Hematopoietic multipotent progenitor cell treated with erythropoietin and hydrocortisone succinate and interleukin-3 and kit ligand, for 15 days (in vitro differentiated cells): ENCODE data around the gene FAM180A.
"Not testable (repeated sequence)": the region's sequence is repeated elsewhere in the genome, so short reads cannot be mapped to it uniquely, and the experiment has no call there.

Source experiments
- DNase-seq: peaks from one replicate; pipeline ENCODE4 v3.0.0-alpha.2; 2015; ENCODE audit warnings: low spot score

Gene FAM180A

DNA sequence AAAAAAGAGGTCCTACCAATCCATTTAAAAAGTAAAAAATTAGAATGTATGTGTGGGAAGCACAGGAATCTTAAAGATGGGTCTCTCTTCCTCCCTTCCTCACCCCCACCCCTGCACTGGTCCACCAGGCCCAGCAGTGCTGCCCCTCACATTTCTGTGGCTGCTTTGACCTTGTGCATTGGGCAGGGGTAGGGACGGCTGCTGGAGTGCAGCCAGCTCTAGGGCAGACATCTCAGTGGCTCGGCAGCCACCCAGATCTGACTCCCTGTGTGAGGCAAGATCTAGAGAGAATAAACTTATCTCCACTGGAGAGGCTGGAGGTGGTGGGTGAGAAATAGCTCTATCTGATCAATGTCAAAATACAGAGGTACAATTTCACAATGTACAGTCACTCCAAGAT, 6.7 kb downstream of the FAM180A start:
- no peak for DNase-seq

DNA sequence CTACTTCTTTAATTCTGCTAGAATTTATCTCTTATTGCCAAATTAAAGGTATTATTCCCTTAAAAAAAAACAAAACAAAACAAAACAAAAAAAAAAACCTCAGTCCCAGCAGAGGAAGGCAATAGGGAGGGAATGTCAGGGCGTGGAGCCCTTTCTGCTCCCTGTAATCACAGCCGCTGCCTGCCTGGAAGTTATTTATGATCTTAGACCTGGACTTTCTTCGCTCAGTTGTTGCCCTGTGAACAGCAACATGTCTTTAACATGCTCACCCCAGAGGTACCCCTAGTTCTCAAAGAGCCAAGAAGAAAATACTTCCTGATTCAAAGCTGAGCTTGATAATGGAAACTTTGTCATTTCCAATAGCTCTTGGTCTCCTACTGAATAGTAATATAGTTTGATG, 7.7 kb downstream of the FAM180A start:
- DNase-seq, result no peak

DNA sequence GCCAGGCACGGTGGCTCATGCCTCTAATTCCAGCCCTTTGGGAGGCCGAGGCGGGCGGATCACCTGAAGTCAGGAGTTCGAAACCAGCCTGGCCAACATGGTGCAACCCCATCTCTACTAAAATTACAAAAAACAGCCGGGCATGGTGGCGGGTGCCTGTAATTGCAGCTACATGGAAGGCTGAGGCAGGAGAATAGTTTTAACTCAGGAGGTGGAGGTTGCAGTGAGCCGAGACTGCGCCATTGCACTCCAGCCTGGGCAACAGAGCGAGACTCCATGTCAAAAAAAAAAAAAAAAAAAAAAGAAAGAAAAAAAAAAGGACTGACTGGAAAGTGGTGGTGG, 11.3 kb downstream of the FAM180A start:
- DNase-seq, result not testable (repeated sequence)

DNA sequence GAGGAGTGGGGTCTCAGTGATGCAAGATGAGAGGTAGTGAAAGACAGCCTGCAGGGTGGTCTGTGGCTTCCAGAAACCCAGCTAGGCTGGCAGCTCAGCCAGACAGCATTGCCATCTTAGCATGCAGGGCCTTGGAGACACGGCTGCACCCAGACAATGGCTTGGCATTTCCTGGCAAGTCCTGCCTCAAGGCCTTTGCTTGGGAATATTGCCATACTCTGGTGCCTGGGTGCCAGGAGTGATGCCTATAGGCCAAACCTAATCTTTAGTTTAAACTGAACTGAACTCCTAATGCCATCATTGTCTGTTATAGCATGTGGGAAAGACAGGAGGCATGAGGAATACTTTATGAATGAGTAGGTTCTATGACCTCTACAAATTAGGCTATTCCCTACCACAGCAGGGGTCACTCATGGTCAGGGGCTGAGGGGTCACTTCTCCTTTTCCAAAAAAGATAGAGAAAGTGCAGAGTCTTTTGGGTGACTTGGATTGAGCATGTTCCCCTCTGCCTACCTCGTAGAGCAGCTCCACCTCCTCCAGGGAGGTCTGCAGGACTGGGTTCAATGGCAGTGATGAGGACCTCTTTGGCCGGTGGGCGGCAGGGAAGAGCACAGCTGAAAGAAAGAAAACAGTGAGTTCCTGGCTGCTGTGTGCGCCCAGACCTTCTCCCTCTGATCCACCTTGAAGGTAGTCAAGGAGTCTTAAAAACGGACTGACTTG, 11.9 kb downstream of the FAM180A start:
- no peak for DNase-seq

DNA sequence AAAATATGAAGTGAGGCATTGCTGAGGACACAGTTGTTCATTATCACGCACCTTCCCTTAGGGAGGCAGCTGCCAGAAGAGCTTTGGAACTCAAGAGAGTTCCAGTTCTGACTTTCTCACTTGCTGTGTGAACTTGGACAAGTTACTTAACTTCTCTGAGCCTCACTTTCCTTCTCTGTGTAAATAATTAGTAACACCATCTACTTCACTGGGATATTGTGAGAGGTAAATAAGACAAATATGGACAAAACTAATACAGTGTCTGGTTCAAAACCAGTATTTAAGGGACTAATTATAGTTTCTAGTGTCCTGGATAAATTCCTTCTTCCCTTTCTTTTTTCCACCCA, 14.3 kb downstream of the FAM180A start:
- DNase-seq, result no peak

DNA sequence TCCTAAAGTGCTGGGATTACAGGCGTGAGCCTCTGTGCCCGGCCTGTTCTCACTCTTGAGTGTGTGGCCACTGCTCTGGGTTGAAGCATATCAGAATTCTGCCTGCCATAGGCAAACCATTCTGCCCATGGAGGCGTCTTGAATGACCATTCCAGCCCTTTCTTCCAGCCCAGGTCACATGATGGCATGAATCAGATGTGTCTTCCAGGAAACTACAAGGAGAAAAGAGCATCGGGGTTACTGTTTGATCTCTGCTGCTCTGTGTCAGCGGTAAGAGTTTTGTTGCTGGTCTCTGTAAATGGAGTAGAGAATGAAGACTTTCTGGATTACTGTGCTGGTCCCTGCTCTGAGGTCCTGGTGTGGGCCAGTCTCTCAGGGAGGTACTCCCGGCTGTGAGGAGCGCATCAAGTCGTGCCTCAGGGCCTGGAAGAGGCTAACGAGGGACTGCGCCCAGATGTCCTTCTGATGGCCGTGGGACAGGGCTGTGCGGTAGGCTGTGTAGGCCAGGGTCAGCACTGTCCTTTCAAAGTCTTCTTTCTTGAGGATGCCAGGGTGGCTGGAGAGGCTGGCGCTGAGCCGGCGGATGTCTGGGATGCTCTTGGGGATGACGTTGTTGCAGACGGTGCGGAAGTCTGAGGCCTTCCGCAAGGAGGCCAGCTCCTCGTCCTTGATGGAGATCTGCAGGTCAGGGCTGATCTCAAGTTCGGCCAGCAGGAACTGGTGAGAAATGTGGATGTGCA, 14.8 kb downstream of the FAM180A start:
- DNase-seq, result no peak

DNA sequence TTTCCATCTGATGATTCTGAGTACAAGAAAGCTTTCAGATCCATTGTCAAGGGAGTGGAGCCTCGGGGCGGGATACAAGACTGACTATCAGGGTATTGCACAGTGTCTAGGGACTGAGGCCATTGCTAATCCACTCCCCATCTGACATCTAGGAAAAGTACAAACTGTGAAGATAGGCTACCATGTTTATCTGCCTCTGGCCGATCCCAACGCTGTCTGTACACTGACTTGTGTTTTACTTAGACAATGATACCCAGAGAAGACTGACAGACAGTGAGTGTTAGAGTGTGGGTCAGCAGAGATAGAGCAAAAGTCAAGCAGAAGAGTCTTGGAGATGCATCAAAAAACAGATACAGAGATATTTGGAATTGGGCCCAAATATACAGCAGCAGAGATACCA, 17.5 kb downstream of the FAM180A start:
- no peak for DNase-seq

DNA sequence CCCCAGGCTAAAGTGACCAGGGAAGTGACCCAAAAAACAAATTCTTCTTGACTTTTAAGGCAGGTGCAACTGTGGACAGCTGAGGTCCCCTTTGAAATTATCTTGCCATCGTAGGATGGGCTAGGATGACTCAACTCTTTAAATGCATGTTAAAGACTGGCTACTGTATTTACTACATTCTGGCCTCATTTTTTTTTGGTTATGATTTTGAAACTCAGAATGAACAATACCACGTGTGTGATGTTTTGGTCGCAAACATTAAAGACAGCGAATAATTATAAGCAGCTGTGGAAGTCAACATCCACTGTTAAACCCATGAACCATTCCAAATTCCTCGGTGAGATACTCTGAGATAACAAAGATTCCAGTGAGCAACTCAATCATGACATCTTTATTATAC, 19.4 kb downstream of the FAM180A start:
- DNase-seq, result no peak

DNA sequence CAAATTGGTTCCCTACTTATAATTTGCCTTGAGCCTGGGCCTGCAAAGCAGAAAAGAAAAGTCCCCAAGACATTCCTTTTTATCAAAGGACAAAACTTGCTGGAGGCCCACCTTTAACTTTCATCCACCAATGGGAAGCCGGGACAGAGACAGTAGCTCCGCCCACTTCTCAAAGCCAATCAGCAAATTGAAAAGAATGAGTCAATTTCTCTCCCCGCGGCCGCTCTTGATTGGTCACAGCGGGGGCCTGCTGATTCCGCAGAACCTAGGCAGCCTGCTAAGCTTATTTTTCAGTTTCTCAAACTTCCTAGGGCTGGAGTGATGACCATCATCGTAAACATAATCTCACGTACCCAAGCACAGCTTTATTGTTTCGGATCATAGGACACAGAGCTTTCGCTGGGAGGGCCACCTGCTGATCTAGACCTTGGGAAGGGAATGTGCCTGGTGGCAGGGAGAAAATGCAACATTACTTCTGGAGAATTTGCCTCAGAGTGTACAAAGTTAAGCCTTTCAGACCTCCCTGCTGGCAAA, 20.4 kb downstream of the FAM180A start, which contains the start of gene SLC13A4:
Gene SLC13A4, minus strand, starts transcription at position 51 of the 534 bp plus-strand sequence. CDS start 690 bp downstream, outside the sequence.
- no peak for DNase-seq

DNA sequence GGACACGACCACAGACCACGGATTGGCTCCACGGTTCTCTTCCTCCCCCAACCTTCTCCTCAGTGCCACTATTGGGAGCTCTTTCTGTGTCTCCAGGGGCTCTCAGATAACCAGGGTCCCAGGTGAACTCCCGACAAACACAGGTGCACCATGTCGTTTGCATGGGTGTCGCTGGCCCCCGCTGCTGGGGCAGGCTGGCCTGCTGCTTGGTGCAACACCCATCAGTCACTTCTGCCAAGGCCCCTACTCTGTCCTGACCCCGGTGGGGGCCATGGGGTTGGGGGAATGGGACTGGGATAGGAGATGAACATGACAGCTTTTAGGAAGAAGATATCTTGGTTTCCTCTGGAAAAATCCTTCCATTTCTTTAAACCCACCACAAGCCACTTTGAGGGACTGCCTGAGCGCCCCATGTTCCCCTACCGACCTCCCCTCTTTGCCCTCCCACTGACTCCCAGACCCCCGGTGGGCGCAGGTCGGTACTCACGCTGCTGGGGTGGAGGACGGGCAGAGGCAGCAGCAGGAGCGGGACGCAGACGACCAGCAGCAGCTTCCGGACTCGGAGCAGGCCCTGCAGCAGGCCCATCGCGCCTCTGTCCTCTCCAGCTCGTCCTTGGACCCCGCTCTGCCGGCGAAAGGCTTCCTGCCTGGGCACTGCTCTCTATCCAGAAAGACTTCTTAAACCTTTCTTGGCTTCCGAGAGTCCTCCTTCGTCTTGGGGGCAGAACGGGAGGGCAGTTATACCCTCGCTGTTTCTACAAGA, 21.5 kb downstream of the FAM180A start:
- DNase-seq, result no peak

DNA sequence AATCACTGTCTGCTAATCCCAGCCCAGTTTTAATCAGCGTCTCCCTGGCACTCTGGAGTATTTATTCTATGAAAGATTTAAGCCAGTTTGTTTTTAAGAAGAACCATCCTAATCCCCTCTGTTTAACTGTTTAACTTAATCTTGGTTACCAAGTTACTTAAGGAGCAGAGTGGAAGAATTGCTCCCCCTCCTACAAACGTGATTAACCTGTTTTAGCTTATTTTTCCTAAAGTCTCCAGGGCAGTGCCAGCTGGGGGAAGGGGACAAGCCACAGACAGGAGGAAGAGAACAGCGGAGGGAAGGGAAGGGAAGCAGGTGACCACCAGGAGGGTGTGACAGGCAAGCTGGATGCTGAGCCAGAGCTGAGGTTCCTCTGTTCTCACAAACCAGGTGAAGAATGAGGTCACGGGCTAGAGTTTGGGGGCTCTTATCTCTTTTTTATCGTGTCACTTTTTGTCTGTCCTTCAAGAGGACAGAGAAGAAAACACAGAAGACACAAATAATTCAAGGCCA, 22.3 kb downstream of the FAM180A start:
- no peak for DNase-seq

DNA sequence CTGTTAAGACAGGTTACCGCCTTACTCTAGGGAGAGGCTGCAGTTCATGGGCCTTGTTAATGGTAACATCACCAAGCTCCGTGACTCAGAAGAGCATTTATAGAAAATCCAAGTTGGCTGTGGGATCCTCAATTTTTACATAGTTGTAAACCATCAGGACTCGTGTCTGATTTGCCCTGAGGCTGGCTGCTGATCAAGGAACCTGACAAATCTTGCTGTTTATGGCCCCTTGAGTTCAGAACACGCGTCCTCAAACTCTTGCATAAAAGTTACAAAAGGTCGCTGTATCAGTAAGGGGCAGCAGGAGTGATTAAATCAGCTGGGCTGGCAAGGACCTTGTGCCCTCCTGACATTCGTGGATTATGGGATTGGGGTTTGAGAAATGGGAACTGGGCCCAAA, 25.2 kb downstream of the FAM180A start:
- no peak for DNase-seq

DNA sequence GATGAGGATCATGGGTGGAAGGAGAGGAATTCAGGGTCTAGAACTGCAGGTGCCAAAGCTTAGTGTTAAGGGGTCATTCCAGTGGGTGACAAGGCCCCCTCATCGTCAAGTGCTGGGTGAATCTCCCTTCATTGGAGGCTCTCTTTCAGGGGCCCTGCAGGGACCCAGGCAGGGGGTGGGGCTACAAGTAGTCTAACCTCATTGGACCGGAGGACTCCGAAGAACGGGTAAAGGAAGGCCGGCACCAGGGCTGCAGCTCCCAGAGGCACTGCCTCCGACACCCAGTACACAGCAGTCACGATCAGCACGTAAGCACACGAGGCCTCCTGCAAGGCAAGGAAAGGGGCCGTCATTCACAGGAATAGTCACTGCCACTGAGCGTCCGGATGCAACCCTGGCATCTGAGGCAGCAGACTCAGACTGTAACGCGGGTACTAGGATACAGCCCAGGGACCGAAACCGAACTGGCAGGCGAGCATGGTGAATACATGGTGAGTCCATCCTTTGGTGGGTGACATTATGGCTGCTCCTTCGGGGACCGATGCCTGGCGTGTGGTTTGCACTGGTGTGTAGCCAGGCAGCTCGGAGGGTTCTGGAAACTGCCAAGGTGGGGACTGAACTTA, 27.3 kb downstream of the FAM180A start:
- DNase-seq, result no peak

DNA sequence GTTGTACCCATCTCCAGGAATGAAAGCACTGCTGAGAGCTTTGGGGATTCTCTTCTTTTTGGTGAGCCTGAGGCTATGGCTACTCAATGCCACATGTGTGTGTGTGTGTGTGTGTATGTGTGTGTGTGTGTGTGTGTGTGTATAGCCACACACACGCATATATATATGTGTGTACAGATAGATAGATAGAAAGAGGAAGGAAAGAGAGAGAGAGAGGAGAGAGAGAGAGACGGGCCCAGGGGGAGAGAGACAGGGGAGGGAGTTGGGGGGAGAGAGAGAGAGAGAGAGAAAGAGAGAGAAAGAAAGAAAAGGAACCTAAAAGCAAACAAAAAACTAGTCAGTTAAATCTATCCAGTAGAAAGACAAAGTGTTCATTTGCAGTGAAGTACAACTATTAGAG, 28.9 kb downstream of the FAM180A start:
- no peak for DNase-seq

DNA sequence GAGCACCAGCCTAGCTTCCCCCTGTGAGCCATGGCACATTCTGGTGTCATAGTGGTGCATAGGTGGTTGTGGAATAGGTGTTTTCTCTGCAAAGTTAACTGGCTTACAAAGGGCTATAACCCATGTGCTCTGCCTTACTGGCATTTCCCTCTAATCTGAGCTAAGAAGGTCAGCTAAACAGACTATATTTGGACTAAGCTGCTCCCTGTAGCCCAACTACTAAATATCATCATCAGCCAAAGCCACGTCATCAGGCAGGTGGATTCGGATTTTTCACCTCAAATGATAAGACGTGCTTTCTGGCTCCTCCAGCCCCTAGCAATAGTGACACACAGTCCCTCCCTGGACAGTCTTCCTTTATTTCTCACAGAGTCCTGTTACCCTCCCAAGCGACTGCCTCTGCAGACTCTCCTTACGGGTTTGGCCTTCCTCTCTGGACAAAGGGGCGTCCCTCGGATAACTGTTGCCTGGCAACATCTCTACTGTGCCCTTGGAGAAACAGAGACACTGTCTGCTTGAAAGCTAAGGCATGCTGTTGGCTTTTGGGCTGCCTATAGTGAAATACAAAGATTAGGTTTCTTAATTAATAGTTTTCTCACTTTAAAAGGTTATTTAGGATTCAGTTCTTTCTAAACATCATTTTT, 29.7 kb downstream of the FAM180A start:
- DNase-seq, result no peak

DNA sequence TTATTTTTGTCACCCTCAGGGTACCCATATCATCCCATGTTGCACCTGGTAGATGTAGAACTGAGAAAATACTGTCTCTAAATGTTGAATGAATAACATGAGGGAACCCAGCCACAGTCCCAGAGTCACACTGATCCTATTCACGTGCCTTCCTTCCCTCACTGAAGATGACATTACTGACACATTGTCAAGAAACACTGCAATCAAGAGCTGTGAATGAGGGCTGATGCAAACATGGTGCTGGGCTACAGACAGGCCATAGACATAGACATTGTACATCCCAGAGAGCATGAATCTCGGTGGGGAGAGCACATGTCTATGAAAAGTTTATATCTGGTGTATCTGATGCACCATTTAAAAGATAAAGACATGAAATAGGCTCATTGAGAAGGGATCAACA, 30.4 kb downstream of the FAM180A start:
- DNase-seq, result no peak

DNA sequence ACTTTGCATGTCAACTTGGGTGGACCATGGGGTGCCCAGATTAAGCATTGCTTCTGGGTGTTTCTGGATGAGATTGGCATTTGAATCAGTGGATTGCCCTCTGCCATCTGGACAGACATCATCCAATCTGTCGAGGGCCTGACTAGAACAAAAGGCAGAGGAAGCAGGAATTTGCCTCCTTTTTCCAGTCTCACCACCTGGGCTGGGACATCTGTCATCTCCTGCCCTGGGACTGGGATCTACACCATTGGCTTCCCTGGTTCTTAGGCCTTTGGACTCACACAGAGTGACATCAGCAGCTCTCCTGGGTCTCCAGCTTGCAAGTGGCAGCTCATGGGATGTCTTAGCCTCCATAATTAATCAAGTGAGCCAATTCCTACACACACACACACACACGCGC, 30.9 kb downstream of the FAM180A start:
- no peak for DNase-seq

DNA sequence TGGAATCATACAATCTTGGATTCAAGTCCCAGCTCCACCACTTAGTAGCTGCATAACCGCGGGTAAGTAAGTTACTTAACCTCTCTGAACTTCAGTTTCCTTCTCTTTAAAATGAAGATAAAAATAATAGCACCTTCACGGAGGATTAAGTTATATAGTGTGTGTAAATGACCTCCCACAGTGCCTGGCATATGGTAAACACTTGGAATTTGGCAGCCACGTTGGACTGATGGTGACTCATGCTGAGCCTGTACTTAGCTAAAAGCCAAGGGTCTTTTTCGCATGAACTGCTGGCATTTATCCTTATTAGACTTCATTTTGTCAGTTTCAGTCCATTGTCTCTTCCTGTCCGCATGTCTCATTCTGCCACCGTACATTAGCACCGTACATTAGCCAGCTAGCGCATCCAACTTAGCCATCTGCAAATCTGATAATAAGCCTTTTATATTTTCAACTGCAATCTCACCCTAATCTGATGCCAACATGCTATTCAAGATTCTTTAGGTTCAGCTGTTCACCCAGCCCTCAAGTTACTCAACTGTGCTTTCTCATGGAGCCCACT, 31.9 kb downstream of the FAM180A start:
- no peak for DNase-seq

DNA sequence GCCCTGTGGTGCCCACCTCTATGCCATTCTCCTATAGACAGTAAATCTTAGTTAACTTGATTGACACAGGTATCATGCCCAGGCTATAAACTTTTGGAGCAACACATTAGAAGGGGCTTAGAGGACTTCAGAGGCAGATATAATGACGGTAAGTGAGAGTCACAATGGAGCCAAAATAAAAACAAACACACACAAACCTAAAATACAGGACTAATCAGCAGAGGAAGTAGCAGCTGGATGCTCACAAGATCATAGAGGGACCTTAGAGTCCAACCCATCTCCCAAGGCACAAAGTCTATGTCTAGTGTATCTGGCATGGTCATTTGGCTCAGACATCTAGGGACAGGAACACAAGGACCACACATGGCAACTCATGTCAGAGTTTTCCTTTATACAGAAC, 32.9 kb downstream of the FAM180A start:
- no peak for DNase-seq

DNA sequence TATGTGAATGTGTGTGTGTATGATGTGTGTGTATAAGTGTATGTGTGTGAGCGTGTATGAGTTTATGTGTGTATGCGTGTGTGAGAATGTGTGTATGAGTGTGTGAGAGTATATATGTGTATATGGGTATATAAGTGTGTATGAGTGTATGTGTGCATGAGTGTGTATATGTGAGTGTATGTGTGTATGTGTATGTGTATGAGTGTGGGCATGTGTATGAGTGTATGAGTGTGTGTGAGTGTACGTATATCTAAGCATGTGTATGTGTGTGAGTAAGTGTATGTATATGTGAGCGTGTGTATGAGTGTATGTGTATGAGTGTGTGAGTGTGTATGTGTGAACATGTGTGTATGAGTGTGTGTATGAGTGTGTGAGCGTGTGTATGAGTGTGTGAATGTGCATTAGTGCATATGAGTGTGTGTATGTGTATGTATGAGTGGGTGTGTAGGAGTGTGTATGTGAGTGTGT, 33.5 kb downstream of the FAM180A start:
- no peak for DNase-seq

DNA sequence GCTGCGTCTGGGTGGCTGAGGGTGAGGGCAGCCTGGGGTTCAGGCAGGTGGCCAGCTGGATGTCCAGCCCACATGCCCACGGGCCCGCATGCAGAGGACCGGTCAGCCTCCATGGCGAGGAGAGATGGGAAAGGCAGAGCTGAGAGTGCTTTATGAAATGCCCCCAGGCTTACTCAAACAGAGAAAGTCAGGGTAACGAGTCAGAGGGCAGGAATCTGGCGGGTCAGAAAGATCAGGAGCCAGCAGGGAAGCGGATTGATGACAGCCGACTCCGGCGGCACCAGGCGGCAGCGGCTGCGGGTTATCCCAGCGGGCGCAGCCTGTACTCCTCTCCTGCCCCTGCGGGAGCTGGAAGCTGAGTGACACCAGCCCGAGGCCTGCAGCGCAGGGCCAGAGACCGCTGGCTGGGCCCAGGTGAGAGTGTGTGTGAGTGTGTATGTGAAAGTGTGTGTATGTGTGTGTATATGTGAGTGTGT, 34.0 kb downstream of the FAM180A start:
- DNase-seq, result no peak
